GM12878 (cell line): ENCODE data around the gene THADA. TPM values are rescaled to one million over a fixed set of nuclear protein-coding genes. Genes with fewer than 3 reads are reported as not detected.

Source experiments
- ATAC-seq: fragments of 200-7000 bp; cut with Tn5 transposase; 3 replicates; pipeline ENCODE4 v1.9.1; 2020; ENCODE audit warnings: mild to moderate bottlenecking, moderate library complexity
- BruUV-seq: library from RNA; stranded (reverse); fragments of 400-500 nt; replicated peaks from 2 replicates; lab custom pipeline; 2021; lab: Mats Ljungman, UMichigan
- CTCF ChIA-PET: fragments of 300-600 bp; sonication (Branson Sonifier 250); formaldehyde crosslinking; extraction: SDS; loops from one replicate; lab custom pipeline; 2021; ENCODE audit warnings: inconsistent platforms; lab: Yijun Ruan, JAX
- POLR2A ChIA-PET: fragments of 350-600 bp; formaldehyde crosslinking; extraction: SDS; loops from one replicate; lab custom pipeline; 2021; ENCODE audit warnings: inconsistent platforms; lab: Charles Lee
- RAD21 ChIA-PET: fragments of 300-600 bp; sonication (Branson Sonifier 250); formaldehyde crosslinking; loops from one replicate; lab custom pipeline; 2023; ENCODE audit warnings: antibody characterized with exemption; ENCODE audit not compliant: unreplicated experiment; lab: Charles Lee
- SMC1A ChIA-PET: fragments of 300-600 bp; sonication (Branson Sonifier 250); formaldehyde crosslinking; loops from one replicate; lab custom pipeline; 2023; ENCODE audit not compliant: unreplicated experiment, uncharacterized antibody; lab: Charles Lee
- DNase-seq: peaks from one replicate; pipeline ENCODE4 v3.0.0-alpha.2; 2011; ENCODE audit warnings: low read depth, low spot score
- FAIRE-seq: peaks from 3 replicates; lab custom pipeline; 2011; peaks lifted over from hg19 to GRCh38; lab: Jason Lieb, UNC
- H2AFZ ChIP-seq: 2 replicates; pipeline ENCODE4 v1.6.0; 2011; ENCODE audit warnings: low read depth, low read length, control low read depth; ENCODE audit not compliant: control insufficient read depth
- H3K27ac ChIP-seq: 2 replicates; pipeline ENCODE4 v1.5.1; 2011; ENCODE audit warnings: control low read depth; ENCODE audit not compliant: control insufficient read depth, insufficient read depth
- H3K27me3 ChIP-seq, 2 experiments: replicated peaks in 1 of 2; 2 replicates each; pipeline versions ENCODE4 v1.6.0 to v1.6.1; 2011; ENCODE audit warnings: low read length in 1 of 2; ENCODE audit not compliant: control insufficient read depth in 2 of 2, insufficient read depth in 2 of 2
- H3K36me3 ChIP-seq, 2 experiments: 2 replicates each; pipeline ENCODE4 v1.5.1; 2011; ENCODE audit warnings: low read length in 1 of 2; ENCODE audit not compliant: control insufficient read depth in 2 of 2, insufficient read depth in 2 of 2
- H3K4me1 ChIP-seq: 2 replicates; pipeline ENCODE4 v1.6.1; 2011; ENCODE audit warnings: mild to moderate bottlenecking, low read length, moderate library complexity, mixed read lengths; ENCODE audit not compliant: control insufficient read depth, insufficient read depth
- H3K4me2 ChIP-seq: 2 replicates; pipeline ENCODE4 v1.6.0; 2011; ENCODE audit warnings: control low read depth; ENCODE audit not compliant: control insufficient read depth, insufficient read depth
- H3K4me3 ChIP-seq: fragments of 200-600 bp; sonication (generic); 2 replicates; pipeline ENCODE4 v1.5.1; 2016
- H3K79me2 ChIP-seq: 2 replicates; pipeline ENCODE4 v1.6.0; 2011; ENCODE audit warnings: low read length; ENCODE audit not compliant: control insufficient read depth, insufficient read depth
- H3K9ac ChIP-seq: 2 replicates; pipeline ENCODE4 v1.8.0; 2011; ENCODE audit warnings: low read length, control low read depth, mixed read lengths; ENCODE audit not compliant: control insufficient read depth, insufficient read depth
- H3K9me3 ChIP-seq: replicated peaks from 3 replicates; pipeline ENCODE4 v1.5.1; 2011; ENCODE audit warnings: mild to moderate bottlenecking, low read length; ENCODE audit not compliant: control insufficient read depth, insufficient read depth
- H4K20me1 ChIP-seq: 2 replicates; pipeline ENCODE4 v1.6.0; 2011; ENCODE audit not compliant: control insufficient read depth, insufficient read depth
- ATF3 ChIP-seq: IDR thresholded peaks from 2 replicates; pipeline ENCODE4 v1.6.1; 2011; ENCODE audit warnings: low read depth, mild to moderate bottlenecking, low read length, moderate library complexity, borderline replicate concordance; ENCODE audit errors: extremely low read depth
- EGR1 ChIP-seq, 2 experiments: IDR thresholded peaks; 1 replicate in 1 of 2; 2 replicates in 1 of 2; pipeline ENCODE4 v1.6.1; 2011 to 2012; ENCODE audit warnings: low read depth in 2 of 2, low read length in 2 of 2, borderline replicate concordance in 1 of 2, mild to moderate bottlenecking in 1 of 2, moderate library complexity in 1 of 2
- ELK1 ChIP-seq: IDR thresholded peaks from 2 replicates; pipeline ENCODE4 v1.6.1; 2012; ENCODE audit warnings: low read depth, low read length, improper control_type of control experiment
- IKZF2 ChIP-seq, 2 experiments: fragments of 450-650 bp; IDR thresholded peaks; 2 replicates each; pipeline ENCODE4 v1.6.1; 2017; ENCODE audit warnings: mild to moderate bottlenecking in 2 of 2, moderate library complexity in 2 of 2
- MEF2B ChIP-seq: fragments of 450-650 bp; IDR thresholded peaks from 2 replicates; pipeline ENCODE4 v1.6.1; 2018; ENCODE audit warnings: mild to moderate bottlenecking, moderate library complexity; ENCODE audit not compliant: partially characterized antibody, poor library complexity, severe bottlenecking
- NFYA ChIP-seq: IDR thresholded peaks from 2 replicates; pipeline ENCODE4 v1.6.1; 2011; ENCODE audit warnings: low read depth, mild to moderate bottlenecking, low read length, improper control_type of control experiment, borderline replicate concordance
- NR2C1 ChIP-seq: fragments of 450-650 bp; IDR thresholded peaks from 2 replicates; pipeline ENCODE4 v1.6.1; 2017; ENCODE audit warnings: antibody characterized with exemption, mild to moderate bottlenecking, moderate library complexity
- PML ChIP-seq: IDR thresholded peaks from 2 replicates; pipeline ENCODE4 v1.6.1; 2012; ENCODE audit warnings: low read length, inconsistent platforms
- RUNX3 ChIP-seq: IDR thresholded peaks from 2 replicates; pipeline ENCODE4 v1.6.1; 2012; ENCODE audit warnings: low read length, inconsistent platforms
- SMARCA5 ChIP-seq: fragments of 450-650 bp; IDR thresholded peaks from 2 replicates; pipeline ENCODE4 v1.6.1; 2017; ENCODE audit warnings: mild to moderate bottlenecking
- SPI1 ChIP-seq: IDR thresholded peaks from 2 replicates; pipeline ENCODE4 v1.6.1; 2011; ENCODE audit warnings: low read depth, mild to moderate bottlenecking, low read length, moderate library complexity, borderline replicate concordance; ENCODE audit not compliant: insufficient read depth
- SUZ12 ChIP-seq: fragments of 200-600 bp; sonication (generic); IDR thresholded peaks from one replicate; pipeline ENCODE4 v1.6.1; 2018; ENCODE audit warnings: antibody characterized with exemption, mild to moderate bottlenecking; ENCODE audit not compliant: unreplicated experiment
- ZNF622 ChIP-seq: fragments of 450-650 bp; IDR thresholded peaks from 2 replicates; pipeline ENCODE4 v1.6.1; 2017; ENCODE audit warnings: mild to moderate bottlenecking, inconsistent platforms
- ZNF687 ChIP-seq: fragments of 450-650 bp; IDR thresholded peaks from 2 replicates; pipeline ENCODE4 v1.6.1; 2017; ENCODE audit warnings: mild to moderate bottlenecking, moderate library complexity
- WGBS: methylation state at CpG from one replicate; pipeline ENCODE4 v1.1.6; 2016; ENCODE audit warnings: low lambda C conversion rate; ENCODE audit not compliant: insufficient replicate concordance, insufficient coverage; ENCODE audit errors: missing lambda C conversion rate; 5-methylcytosine and 5-hydroxymethylcytosine counted together
- in situ Hi-C: fragments of 300-500 bp; cut with MboI; formaldehyde crosslinking; loops from 9 replicates; pipeline ENCODE4 v1.14.3; 2018; ENCODE audit warnings: mixed read lengths
- intact Hi-C: fragments of 100-400 bp; cut with micrococcal nuclease; formaldehyde crosslinking; loops from one replicate; pipeline ENCODE4 v1.14.2; 2022; ENCODE audit not compliant: unreplicated experiment
- polyA plus RNA-seq, 11 experiments: library from polyadenylated mRNA; depleted of rRNA in 4 of 11; unstranded in 6 of 11; stranded (reverse) in 5 of 11; fragments of >200 nt; fragmentation: Nextera tagmentation in 4 of 11; fragmentation: Illumina TruSeq in 1 of 11; extraction: Ambion mirVana in 4 of 11; extraction: Trizol in 1 of 11; gene quantifications; 1 replicate in 1 of 11; 2 replicates in 10 of 11; pipeline versions ENCODE4 v1.2.1 to v1.2.3, GENCODE V29; 2011 to 2016; ENCODE audit warnings: inconsistent platforms in 2 of 11, missing spikeins in 2 of 11, low read depth in 1 of 11
- total RNA-seq, 4 experiments: library from RNA; depleted of rRNA in 3 of 4; stranded (reverse); fragments of >200 nt in 3 of 4; fragmentation: Illumina TruSeq in 1 of 4; extraction: Trizol in 1 of 4; gene quantifications; 2 replicates each; pipeline versions ENCODE4 v1.2.1 to v1.2.3, GENCODE V29; 2013 to 2021

The THADA gene
- total and polyA plus RNA-seq, 10 of the 15 experiments (the other 5 are each of a cell fraction or from before 2014, with no cell fraction given) = 14.6 to 33.2 (median 23.2) TPM

- no peak for TF ChIP-seq MEF2B
- no peak for TF ChIP-seq SPI1
- no peak for TF ChIP-seq NFYA
- no peak for TF ChIP-seq ATF3
- TF ChIP-seq SUZ12 = no peak
- TF ChIP-seq, all 136 proteins: peak for 3
These were observed 368.0 kb downstream of the THADA start (continued) for GRCh38 chr2:43227830-43228281.

GRCh38 chr2:43226955-43227829 is 368.6 kb downstream of the THADA start:
- H3K27ac ChIP-seq = peak overlapping the region; percentile 89
- H3K4me3 ChIP-seq = peak overlapping the region; percentile 84
- intact Hi-C loops = loop anchor here (1.0 to 10.0 kb wide), 8 partner anchors 160 to 415 kb away; no protein-coding TSS in a partner anchor
- no peaks in the 10 kb centered on the region for H4K20me1 ChIP-seq
- WGBS = 1% methylated on average over 62 of the region's 77 CpGs
- H3K4me2 ChIP-seq = peak overlapping the region; percentile 98
- no peaks in the 10 kb centered on the region for H3K9me3 ChIP-seq
- ChIA-PET POLR2A (interaction anchor here (0.5 to 2.4 kb wide), 26 partner anchors 12 to 417 kb away, joined by 3 to 15 read pairs (median 4); no protein-coding TSS in a partner anchor), CTCF (interaction anchor here (0.8 to 5.2 kb wide), 23 partner anchors 9 to 367 kb away, joined by 3 to 132 read pairs (median 5); no protein-coding TSS in a partner anchor), RAD21 (interaction anchor here (0.6 to 6.8 kb wide), 26 partner anchors 9 to 369 kb away, joined by 3 to 151 read pairs (median 17); no protein-coding TSS in a partner anchor), SMC1A (interaction anchor here (0.8 to 7.2 kb wide), 16 partner anchors 9 to 369 kb away, joined by 3 to 170 read pairs (median 33); no protein-coding TSS in a partner anchor)
- FAIRE-seq (no peak), DNase-seq (no peak), ATAC-seq (peak; percentile 30)
- H3K4me1 ChIP-seq = peaks cover 19% of the 10 kb centered on the region
- peak overlapping the region; percentile 92 for H3K9ac ChIP-seq
- BruUV-seq = no TSS peak
- H3K36me3 ChIP-seq = peaks cover 0 to 3% of the 10 kb centered on the region in 2 experiments; a peak in 3 of 4 replicates
- no peaks in the 10 kb centered on the region for H3K27me3 ChIP-seq
- peaks cover 57% of the 10 kb centered on the region for H3K79me2 ChIP-seq
- in situ Hi-C loops = no loop called here
- peak overlapping the region; percentile 77 for H2AFZ ChIP-seq
- TF ChIP-seq SUZ12 = no peak
- no peak for TF ChIP-seq RUNX3
- TF ChIP-seq ZNF622 = no peak
- TF ChIP-seq EGR1 (IDR thresholded peaks at IDR 0.05; ENCODE audit: borderline replicate concordance in 1 of 2, low read depth in 2 of 2, low read length in 2 of 2) = peak in 1 of 2 experiments; percentile 30; a peak in 1 of 3 replicates
- TF ChIP-seq PML = no peak
- TF ChIP-seq SMARCA5 = no peak
- TF ChIP-seq ELK1 = no peak
- TF ChIP-seq ZNF687 = 0 out of 2 replicates have a peak, but pooled peaks have one; percentile 8
- no peak for TF ChIP-seq NR2C1
- no peak; a peak in 1 of 4 replicates for TF ChIP-seq IKZF2 (IDR thresholded peaks at IDR 0.05)
